Measurements from ENCODE around the gene GLTP.
"Not testable (repeated sequence)": the region's sequence is repeated elsewhere in the genome, so short reads cannot be mapped to it uniquely, and the experiment has no call there.

GLTP gene

DNA sequence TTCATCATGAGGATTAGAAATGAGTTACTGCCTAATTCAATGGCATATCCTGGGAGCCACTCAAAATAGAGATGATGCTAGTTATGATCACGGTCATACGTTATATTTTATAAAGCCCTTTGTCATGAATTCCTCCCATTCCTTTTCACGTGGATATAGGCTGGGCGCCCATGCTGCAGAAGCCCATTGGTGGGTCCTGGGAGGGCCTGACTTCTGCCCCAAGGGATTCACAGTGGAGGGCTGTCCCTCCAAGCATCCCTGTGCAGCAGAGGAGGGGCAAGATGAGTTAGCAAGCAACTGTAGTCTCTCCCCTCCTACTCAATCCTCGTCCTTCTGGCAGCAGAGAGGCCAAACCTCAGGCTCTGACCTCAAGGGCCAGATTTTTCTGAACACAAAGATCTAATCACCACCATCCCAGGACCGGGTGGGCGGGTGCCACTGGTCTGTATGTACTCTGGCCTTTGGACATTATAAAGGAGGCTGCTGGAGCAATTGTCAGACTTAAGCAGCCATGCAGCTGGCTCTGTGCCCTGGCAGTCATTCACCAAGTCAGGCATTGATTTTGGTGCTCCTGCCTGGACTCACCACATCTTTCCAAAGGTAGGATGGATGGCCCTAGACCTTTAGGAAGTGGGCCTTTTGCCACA lies 8.6 kb downstream of the GLTP start:
- Mint-ChIP-seq H3K36me3 (peaks cover 9% of the 10 kb centered on the region), H3K27me3 (no peaks in the 10 kb centered on the region), H3K9me3 (no peaks in the 10 kb centered on the region), H3K4me3 (no peak overlapping the region), H3K27ac (no peak overlapping the region), H3K4me1 (peaks cover 42% of the 10 kb centered on the region)

- H3K27ac Mint-ChIP-seq: no peak overlapping the region
These were observed 9.7 kb downstream of the GLTP start for GRCh38 chr12:109870648-109871047.

GRCh38 chr12:109868182-109869051 lies 11.9 kb downstream of the GLTP start:
- H3K4me3 Mint-ChIP-seq: no peak overlapping the region
- peaks cover 9% of the 10 kb centered on the region for H3K36me3 Mint-ChIP-seq
- no peaks in the 10 kb centered on the region for H3K27me3 Mint-ChIP-seq
- H3K9me3 Mint-ChIP-seq: no peaks in the 10 kb centered on the region
- H3K4me1 Mint-ChIP-seq: peaks cover 43% of the 10 kb centered on the region
- no peak overlapping the region for H3K27ac Mint-ChIP-seq

More at GRCh38 chr12:109870648-109871047, 9.7 kb downstream of the GLTP start:
- Mint-ChIP-seq H3K4me1 (peaks cover 38% of the 10 kb centered on the region), H3K9me3 (no peaks in the 10 kb centered on the region), H3K36me3 (peaks cover 9% of the 10 kb centered on the region), H3K4me3 (no peak overlapping the region), H3K27me3 (no peaks in the 10 kb centered on the region)

GRCh38 chr12:109864916-109865315 lies 15.4 kb downstream of the GLTP start:
- no peaks in the 10 kb centered on the region for H3K9me3 Mint-ChIP-seq
- H3K27ac Mint-ChIP-seq: no peak overlapping the region

DNA sequence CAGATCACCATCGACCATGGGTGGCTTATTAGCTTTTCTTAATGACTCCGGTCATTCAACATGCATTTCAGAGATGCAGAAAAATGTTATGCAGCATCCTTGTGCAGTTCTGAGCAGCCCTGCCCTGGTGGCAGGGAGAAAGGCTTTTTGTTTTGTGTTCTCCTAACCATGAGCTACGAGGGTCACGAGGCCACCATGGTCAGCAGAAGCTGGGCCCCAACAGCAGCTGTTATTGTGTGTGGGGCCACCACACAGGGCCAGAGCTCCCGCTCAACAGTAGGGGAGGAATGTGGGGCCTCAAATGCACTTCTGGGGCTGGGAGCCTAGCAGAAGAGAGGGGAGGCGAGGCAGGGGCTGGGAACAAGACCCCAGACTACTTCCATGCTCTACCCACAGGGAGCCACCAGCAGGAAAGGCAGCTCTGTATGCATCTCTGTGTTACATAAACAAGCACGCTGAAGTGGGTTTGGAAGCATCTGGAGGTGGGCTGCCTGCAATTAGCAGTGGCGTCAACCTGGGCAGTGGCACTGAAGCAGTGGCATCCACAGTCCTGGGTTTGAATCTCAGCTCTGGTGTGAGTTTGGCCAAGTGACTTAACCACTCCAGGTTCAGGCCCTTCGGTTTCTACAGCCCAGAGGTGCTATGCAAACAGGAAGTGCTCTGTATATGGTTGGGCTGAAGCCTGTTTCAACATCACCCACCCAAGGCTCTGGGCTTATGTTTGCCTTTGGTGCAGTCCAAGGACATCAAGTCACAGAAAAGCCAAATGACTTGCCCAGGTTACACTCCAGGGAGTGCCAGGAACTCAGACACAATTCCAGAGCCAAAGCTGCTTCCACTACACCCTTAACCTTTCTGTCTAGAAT lies 16.3 kb downstream of the GLTP start:
- Mint-ChIP-seq H3K9me3 (no peaks in the 10 kb centered on the region), H3K27ac (peak overlapping the region; percentile 17), H3K4me3 (no peak overlapping the region), H3K27me3 (no peaks in the 10 kb centered on the region), H3K4me1 (peaks cover 32% of the 10 kb centered on the region), H3K36me3 (peaks cover 2% of the 10 kb centered on the region)

More at GRCh38 chr12:109864916-109865315, 15.4 kb downstream of the GLTP start:
- Mint-ChIP-seq H3K4me1 (peaks cover 32% of the 10 kb centered on the region), H3K27me3 (no peaks in the 10 kb centered on the region), H3K4me3 (no peak overlapping the region), H3K36me3 (peaks cover 2% of the 10 kb centered on the region)

GRCh38 chr12:109862491-109862890 lies 17.9 kb downstream of the GLTP start:
- peaks cover 26% of the 10 kb centered on the region for H3K4me1 Mint-ChIP-seq
- not testable (repeated sequence) for H3K27me3 Mint-ChIP-seq, H3K9me3 Mint-ChIP-seq, H3K36me3 Mint-ChIP-seq, H3K4me3 Mint-ChIP-seq, H3K27ac Mint-ChIP-seq

DNA sequence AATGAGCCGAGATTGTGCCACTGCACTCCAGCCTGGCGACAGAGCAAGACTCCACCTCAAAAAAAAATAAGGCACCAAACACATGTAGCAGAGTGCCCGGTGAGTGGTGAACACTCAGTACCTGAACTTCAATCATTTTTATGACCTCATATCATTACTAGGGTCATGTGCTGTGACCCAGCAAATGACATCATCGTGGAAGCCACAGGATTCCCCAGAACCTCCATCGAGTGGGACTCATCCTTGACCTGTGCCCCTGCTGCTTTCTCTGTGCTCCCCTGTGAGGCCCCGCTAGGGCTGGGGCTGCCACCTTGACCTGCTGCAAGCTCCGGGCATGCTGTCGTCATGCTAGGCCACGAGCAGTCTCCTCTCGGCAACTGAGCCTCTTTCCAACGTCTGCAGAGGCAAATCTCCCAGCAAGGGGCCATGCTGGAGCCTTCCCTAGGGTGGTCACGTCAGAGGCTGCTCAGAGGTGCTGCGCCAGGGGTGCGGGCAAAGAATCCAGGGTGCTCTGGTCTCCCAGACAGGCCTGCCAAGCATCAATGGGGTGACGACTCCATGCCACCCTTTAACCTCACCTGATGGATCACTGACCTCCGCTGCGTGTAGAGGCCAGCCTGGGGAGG lies 18.5 kb downstream of the GLTP start:
- no peaks in the 10 kb centered on the region for H3K36me3 Mint-ChIP-seq
- no peaks in the 10 kb centered on the region for H3K27me3 Mint-ChIP-seq
- H3K4me3 Mint-ChIP-seq: no peak overlapping the region
- no peak overlapping the region for H3K27ac Mint-ChIP-seq
- H3K9me3 Mint-ChIP-seq: no peaks in the 10 kb centered on the region
- H3K4me1 Mint-ChIP-seq: peaks cover 26% of the 10 kb centered on the region

GRCh38 chr12:109860977-109861376 lies 19.4 kb downstream of the GLTP start:
- Mint-ChIP-seq H3K36me3 (no peaks in the 10 kb centered on the region), H3K4me1 (peaks cover 21% of the 10 kb centered on the region), H3K27me3 (no peaks in the 10 kb centered on the region), H3K9me3 (no peaks in the 10 kb centered on the region), H3K27ac (no peak overlapping the region), H3K4me3 (no peak overlapping the region)

DNA sequence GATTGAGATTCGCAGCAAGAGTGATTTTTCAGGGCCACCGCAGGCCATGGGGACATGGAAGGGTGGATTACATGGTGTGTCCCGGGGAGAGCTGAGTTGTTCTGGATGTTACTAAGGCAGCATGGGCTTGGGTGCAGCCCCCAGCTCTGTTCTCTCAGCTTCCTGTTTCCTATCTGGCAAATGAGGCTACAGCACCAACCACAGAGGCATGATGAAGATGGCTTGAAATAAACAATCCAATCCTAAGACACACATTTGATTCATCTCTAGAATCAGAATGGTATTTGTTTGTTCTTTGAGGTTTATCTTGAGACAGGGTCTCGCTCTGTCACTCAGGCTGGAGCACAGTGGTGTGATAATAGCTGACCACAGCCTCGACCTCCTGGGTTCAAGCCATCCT lies 21.6 kb downstream of the GLTP start:
- Mint-ChIP-seq H3K9me3 (no peaks in the 10 kb centered on the region), H3K4me3 (no peak overlapping the region), H3K36me3 (no peaks in the 10 kb centered on the region), H3K4me1 (peaks cover 7% of the 10 kb centered on the region), H3K27me3 (no peaks in the 10 kb centered on the region), H3K27ac (no peak overlapping the region)

DNA sequence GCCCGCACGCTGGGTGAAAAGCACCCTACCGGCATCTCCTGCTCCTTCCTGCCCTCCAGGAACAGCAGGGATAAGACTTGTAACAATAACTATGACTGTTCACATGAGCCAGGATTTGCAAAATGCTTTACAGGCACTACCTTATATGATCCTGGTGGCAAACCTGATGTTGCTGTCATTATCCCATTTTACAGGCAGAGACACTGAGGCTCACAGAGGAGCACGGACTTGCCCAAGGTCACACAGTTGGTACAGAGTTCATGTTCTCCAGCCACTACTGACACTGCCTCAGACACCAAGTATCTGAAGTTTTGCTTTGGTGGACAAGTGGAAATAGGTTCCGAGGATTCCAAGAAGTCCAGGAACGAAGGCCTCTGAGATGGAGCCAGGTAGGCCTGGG lies 22.6 kb downstream of the GLTP start:
- Mint-ChIP-seq H3K4me3 (no peak overlapping the region), H3K27ac (no peak overlapping the region), H3K4me1 (no peaks in the 10 kb centered on the region), H3K9me3 (no peaks in the 10 kb centered on the region), H3K27me3 (no peaks in the 10 kb centered on the region), H3K36me3 (no peaks in the 10 kb centered on the region)

DNA sequence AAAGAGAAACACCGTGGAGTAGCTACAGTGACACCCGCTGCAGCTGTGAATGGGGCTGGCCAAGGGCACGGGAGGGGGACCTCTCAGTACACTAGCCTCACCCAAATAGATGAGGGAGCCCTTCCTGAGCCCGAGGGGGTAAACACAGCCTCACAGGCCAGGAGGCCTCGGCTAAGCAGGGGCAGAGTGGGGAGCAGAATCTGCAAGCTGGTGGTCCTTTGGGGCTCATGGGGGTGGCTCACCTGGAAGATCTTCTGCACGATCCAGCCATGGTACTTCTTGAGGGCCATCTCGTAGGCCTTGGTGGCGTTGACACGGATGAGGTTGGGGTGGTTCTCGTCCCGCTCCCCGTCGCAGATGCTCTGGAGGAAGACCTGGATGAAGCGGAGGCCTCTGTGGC lies 25.0 kb downstream of the GLTP start:
- H3K9me3 Mint-ChIP-seq: no peaks in the 10 kb centered on the region
- no peaks in the 10 kb centered on the region for H3K4me1 Mint-ChIP-seq
- H3K27me3 Mint-ChIP-seq: no peaks in the 10 kb centered on the region
- peaks cover 2% of the 10 kb centered on the region for H3K36me3 Mint-ChIP-seq
- H3K4me3 Mint-ChIP-seq: no peak overlapping the region
- H3K27ac Mint-ChIP-seq: no peak overlapping the region

- H3K9me3 Mint-ChIP-seq, H3K4me1 Mint-ChIP-seq, H3K27me3 Mint-ChIP-seq, H3K27ac Mint-ChIP-seq, H3K4me3 Mint-ChIP-seq, H3K36me3 Mint-ChIP-seq: not testable (repeated sequence)
These were observed 29.8 kb downstream of the GLTP start for GRCh38 chr12:109850518-109850917.

DNA sequence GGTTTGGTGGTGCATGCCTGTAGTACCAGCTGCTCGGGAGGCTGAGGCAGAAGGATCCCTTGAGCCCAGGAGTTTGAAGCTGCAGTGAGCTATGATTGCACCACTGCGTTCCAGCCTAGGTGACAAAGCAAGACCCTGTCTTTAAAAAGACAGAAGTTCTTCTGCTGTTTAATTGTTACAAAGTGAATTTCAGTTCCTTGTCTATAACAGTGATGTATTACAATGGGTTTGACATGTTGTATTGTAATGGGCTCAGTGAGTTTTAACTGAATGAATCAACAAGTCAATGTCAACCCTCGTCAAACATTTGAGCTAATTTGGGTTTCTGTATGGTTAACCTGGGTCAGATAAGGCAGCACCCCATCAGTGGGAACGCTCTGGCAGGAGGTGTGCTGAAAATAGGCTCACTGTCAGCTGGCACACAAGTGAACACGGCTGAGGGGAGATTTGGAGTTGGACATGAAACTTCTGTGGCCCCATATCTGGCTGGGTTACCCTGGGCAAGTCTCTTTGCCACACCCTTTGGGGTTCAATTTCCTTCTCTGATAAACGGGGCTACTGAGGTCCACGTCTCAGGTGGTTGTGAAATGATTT lies 33.1 kb downstream of the GLTP start:
- Mint-ChIP-seq H3K27me3 (no peaks in the 10 kb centered on the region), H3K4me1 (peaks cover 4% of the 10 kb centered on the region), H3K36me3 (peaks cover 2% of the 10 kb centered on the region), H3K4me3 (no peak overlapping the region), H3K27ac (no peak overlapping the region), H3K9me3 (no peaks in the 10 kb centered on the region)

DNA sequence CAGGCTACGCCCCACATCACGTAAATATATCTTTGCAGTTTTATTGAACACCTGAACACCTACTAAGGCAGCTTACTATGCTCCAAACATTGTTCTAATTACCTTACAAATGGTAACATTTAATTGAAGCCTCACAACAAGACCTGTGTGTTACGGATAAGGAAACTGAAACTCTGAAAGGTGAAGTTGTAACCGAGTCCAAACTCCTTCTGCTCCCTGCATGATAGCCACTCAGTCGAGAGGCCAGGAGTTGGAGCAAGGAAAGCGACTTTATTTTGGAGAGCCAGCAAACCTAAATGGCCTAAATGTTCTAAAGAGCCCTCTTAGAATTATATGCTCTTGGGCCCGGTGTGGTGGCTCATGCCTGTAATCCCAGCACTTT lies 34.5 kb downstream of the GLTP start:
- no peaks in the 10 kb centered on the region for H3K9me3 Mint-ChIP-seq
- H3K4me1 Mint-ChIP-seq: peaks cover 4% of the 10 kb centered on the region
- no peaks in the 10 kb centered on the region for H3K36me3 Mint-ChIP-seq
- H3K4me3 Mint-ChIP-seq: no peak overlapping the region
- H3K27me3 Mint-ChIP-seq: no peaks in the 10 kb centered on the region
- no peak overlapping the region for H3K27ac Mint-ChIP-seq

Data from activated naive CD4-positive, alpha-beta T cell treated with anti-CD3 and anti-CD28 coated beads, Interleukin-2, amount 50 U/mL, for 24 hours (primary cell).